Left lung (tissue), 10 donors: ENCODE data around the gene C12orf76. TPM values are rescaled to one million over a fixed set of nuclear protein-coding genes. Genes with fewer than 3 reads are reported as not detected.
A peak's percentile ranks its signal among the peaks of the same experiment; 100 is the strongest.

Source experiments
- ATAC-seq: fragments of 200-7000 bp; cut with Tn5 transposase; one replicate; pipeline ENCODE4 v1.9.1; 2020; ENCODE audit warnings: moderate library complexity
- DNase-seq, 4 donors: peaks; one replicate each; pipeline ENCODE4 v3.0.0-alpha.2; 2013 to 2020
- H3K27ac ChIP-seq, 2 donors: fragments of 200-600 bp; sonication (generic) in 1 of 2; one replicate each; pipeline versions ENCODE4 v1.5.0 to v1.8.0; 2020 to 2021
- H3K27me3 ChIP-seq, 2 donors: fragments of 200-600 bp; sonication (generic) in 1 of 2; one replicate each; pipeline versions ENCODE4 v1.5.0 to v1.8.0; 2020 to 2021
- H3K36me3 ChIP-seq, 2 donors: fragments of 200-600 bp; sonication (generic) in 1 of 2; one replicate each; pipeline versions ENCODE4 v1.5.0 to v1.8.0; 2020 to 2021
- H3K4me1 ChIP-seq, 2 donors: fragments of 200-600 bp; one replicate each; pipeline ENCODE4 v1.8.0; 2021
- H3K4me3 ChIP-seq, 2 donors: fragments of 200-600 bp; sonication (generic) in 1 of 2; one replicate each; pipeline versions ENCODE4 v1.5.0 to v1.8.0; 2020 to 2021; ENCODE audit warnings: mild to moderate bottlenecking in 1 of 2
- H3K9me3 ChIP-seq, 2 donors: fragments of 200-600 bp; sonication (generic) in 1 of 2; one replicate each; pipeline versions ENCODE4 v1.5.0 to v1.8.0; 2020 to 2021
- intact Hi-C, 2 donors: fragments of 100-400 bp; cut with DNase I; formaldehyde crosslinking; loops; one replicate each; pipeline versions ENCODE4 v1.11.2 to v1.14.2; 2022
- polyA plus RNA-seq, 6 donors: library from polyadenylated mRNA; unstranded; fragments of 120-200 nt; gene quantifications; one replicate each; pipeline ENCODE4 v1.2.1, GENCODE V29; 2013; ENCODE audit not compliant: insufficient read length in 6 of 6
- total RNA-seq, 2 donors: library from RNA; stranded (reverse); fragmentation: NEBNext Ultra II Directional; extraction: Animal tissue kit (Norgen Biotek cat#: 25700); gene quantifications; one replicate each; pipeline ENCODE4 v1.2.1, GENCODE V29; 2021
- TF ChIP-seq, protein P1 (sequence below), 2 donors: fragments of 200-600 bp; sonication (generic) in 1 of 2; IDR thresholded peaks; one replicate each; pipeline versions ENCODE4 v1.5.0 to v1.8.0; 2021; ENCODE audit warnings: antibody characterized with exemption in 2 of 2
- donor health status: DM: no; HTN: yes; CAD: no.
- donor health status: DM: no; HTN: no; CAD: no.

The C12orf76 gene
- total and polyA plus RNA-seq, 8 donors, result 13.9 to 36.6 (median 34.5) TPM

DNA sequence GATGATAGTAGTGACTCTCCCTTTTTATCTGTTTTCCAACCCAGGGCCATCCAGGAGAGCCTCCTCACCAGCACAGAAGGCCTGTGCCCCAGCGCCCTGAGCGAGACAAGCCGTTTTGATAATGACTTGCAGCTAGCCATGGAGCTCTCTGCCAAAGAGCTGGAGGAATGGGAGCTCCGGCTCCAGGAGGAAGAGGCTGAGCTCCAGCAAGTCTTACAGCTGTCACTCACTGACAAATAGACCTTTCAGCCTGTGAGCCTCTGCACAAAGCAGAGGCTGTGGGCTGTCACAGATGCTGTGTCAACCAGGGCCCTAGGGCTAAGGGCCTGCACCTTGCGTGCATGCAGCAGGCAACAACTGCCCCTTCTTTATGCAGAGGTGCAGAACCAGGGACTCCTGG is 11.0 kb downstream of the C12orf76 start:
- ATAC-seq (no peak), DNase-seq (no peak)
- intact Hi-C loops, result no loop called here
- peaks cover 0 to 77% of the 10 kb centered on the region in 2 donors for H3K36me3 ChIP-seq
- peaks cover 7 to 30% of the 10 kb centered on the region in 2 donors for H3K4me1 ChIP-seq
- H3K9me3 ChIP-seq, result no peaks in the 10 kb centered on the region
- peak overlapping the region in 1 of 2 donors; percentile 82 for H3K27ac ChIP-seq
- H3K27me3 ChIP-seq, result no peaks in the 10 kb centered on the region
- TF ChIP-seq, protein P1, sequence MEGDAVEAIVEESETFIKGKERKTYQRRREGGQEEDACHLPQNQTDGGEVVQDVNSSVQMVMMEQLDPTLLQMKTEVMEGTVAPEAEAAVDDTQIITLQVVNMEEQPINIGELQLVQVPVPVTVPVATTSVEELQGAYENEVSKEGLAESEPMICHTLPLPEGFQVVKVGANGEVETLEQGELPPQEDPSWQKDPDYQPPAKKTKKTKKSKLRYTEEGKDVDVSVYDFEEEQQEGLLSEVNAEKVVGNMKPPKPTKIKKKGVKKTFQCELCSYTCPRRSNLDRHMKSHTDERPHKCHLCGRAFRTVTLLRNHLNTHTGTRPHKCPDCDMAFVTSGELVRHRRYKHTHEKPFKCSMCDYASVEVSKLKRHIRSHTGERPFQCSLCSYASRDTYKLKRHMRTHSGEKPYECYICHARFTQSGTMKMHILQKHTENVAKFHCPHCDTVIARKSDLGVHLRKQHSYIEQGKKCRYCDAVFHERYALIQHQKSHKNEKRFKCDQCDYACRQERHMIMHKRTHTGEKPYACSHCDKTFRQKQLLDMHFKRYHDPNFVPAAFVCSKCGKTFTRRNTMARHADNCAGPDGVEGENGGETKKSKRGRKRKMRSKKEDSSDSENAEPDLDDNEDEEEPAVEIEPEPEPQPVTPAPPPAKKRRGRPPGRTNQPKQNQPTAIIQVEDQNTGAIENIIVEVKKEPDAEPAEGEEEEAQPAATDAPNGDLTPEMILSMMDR (IDR thresholded peaks at IDR 0.05), result no peak
- no peak overlapping the region for H3K4me3 ChIP-seq

DNA sequence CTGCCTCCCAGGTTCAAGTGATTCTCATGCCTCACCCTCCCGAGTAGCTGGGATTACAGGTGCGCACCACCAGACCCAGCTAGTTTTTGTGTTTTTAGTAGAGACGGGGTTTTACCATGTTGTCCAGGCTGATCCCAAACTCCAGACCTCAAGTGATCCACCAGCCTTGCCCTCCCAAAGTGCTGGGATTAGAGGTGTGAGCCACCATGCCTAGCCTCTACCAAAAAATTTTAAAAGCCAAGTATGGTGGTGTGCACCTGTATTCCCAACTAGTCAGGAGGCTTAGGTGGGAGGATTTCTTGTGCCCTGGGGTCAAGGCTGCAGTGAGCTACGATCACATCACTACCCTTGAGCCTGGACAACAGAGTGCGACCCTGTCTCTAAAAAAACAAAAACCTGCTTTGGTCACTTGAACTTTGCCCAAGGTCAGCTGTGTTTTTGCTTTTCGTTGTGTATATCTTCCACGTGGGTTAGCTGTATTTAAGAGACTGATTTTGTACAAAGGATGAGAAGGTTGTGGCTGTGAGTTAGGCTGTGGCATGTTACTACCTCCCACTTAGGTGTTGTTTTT is 12.7 kb downstream of the C12orf76 start:
- no peak overlapping the region for H3K4me3 ChIP-seq
- ATAC-seq, result no peak
- H3K9me3 ChIP-seq, result no peaks in the 10 kb centered on the region
- no peaks in the 10 kb centered on the region for H3K27me3 ChIP-seq
- TF ChIP-seq, protein P1 (IDR thresholded peaks at IDR 0.05), result no peak
- H3K27ac ChIP-seq, result no peak overlapping the region
- intact Hi-C loops, result no loop called here
- peaks cover 4 to 25% of the 10 kb centered on the region in 2 donors for H3K4me1 ChIP-seq
- DNase-seq, result no peak
- peaks cover 0 to 83% of the 10 kb centered on the region in 2 donors for H3K36me3 ChIP-seq

DNA sequence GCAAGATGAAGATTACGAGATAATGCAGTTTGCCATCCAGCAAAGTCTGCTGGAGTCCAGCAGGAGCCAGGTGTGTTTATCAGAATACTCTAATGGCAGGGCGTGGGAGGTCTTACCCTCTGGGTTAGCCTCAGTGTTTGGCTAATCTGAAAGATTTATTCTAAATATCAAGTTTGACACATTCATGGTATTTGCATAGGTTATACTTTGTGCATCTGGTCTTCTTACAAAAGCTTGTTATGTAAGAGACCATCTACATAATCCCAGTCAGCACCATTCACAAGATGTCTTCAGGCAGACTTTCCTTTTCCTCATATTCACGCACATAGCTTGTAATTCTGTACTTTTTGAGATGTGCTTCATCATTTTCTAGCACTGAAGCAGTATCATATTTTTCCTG is 14.4 kb downstream of the C12orf76 start:
- intact Hi-C loops, result no loop called here
- ATAC-seq (no peak), DNase-seq (no peak)
- Histone ChIP-seq H3K9me3 (no peaks in the 10 kb centered on the region), H3K27me3 (no peaks in the 10 kb centered on the region), H3K27ac (no peak overlapping the region), H3K4me3 (no peak overlapping the region), H3K4me1 (peaks cover 0 to 7% of the 10 kb centered on the region in 2 donors), H3K36me3 (peaks cover 0 to 96% of the 10 kb centered on the region in 2 donors)
- TF ChIP-seq, protein P1 (IDR thresholded peaks at IDR 0.05), result no peak

DNA sequence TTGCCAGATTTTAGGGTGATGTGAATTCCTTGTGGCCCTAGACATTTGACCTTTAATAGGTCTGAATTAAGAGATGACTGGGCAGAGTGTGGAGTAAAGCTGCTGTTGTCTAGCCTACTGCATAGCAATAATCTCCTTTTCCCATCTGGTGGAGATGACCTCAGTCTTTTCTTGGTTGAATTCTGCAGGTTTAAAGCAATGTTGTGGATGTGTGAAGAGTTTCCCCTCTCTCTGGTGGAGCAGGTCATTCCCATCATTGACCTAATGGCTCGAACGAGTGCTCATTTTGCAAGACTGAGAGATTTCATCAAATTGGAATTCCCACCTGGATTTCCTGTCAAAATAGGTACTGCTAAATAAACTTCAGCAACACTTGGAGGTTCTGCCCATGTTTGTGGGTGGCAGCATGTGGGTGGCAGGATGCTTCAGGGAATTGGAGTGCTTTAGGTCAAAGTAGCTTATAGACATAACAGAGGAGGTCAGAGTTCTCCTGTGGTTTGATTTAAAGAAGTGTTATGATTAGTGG is 19.0 kb downstream of the C12orf76 start:
- intact Hi-C loops, result no loop called here
- Histone ChIP-seq H3K4me3 (no peak overlapping the region), H3K4me1 (peaks cover 1 to 16% of the 10 kb centered on the region in 2 donors), H3K27ac (no peak overlapping the region), H3K9me3 (no peaks in the 10 kb centered on the region), H3K36me3 (peaks cover 0 to 99% of the 10 kb centered on the region in 2 donors), H3K27me3 (no peaks in the 10 kb centered on the region)
- ATAC-seq (no peak), DNase-seq (no peak)
- TF ChIP-seq, protein P1 (IDR thresholded peaks at IDR 0.05), result no peak

DNA sequence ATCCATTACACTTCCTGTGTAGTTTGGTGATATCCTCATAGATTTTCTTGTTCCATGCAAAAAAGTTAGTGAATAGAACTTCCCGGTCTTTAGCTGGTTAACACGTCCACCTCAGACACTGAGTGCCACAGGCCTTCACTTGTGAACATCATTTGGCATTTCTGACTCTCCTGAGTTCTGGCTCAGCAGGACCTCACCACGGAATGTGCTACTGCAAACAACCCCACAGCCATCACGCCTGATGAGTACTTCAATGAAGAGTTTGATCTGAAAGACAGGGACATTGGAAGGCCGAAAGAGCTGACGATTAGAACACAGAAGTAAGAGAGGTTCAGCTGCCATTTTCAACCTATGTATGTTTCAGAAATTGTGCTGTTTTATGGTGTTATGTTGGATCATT is 20.0 kb downstream of the C12orf76 start:
- H3K9me3 ChIP-seq, result no peaks in the 10 kb centered on the region
- DNase-seq (no peak), ATAC-seq (no peak)
- H3K27ac ChIP-seq, result no peak overlapping the region
- intact Hi-C loops, result no loop called here
- H3K4me3 ChIP-seq, result no peak overlapping the region
- TF ChIP-seq, protein P1 (IDR thresholded peaks at IDR 0.05), result no peak
- peaks cover 6 to 21% of the 10 kb centered on the region in 2 donors for H3K4me1 ChIP-seq
- H3K36me3 ChIP-seq, result peaks cover 0 to 98% of the 10 kb centered on the region in 2 donors
- H3K27me3 ChIP-seq, result no peaks in the 10 kb centered on the region
